Raji (cell line): ENCODE results near the gene RIPPLY3.

ENCODE experiments used
- POLR2A ChIP-seq: IDR thresholded peaks from 2 replicates; pipeline ENCODE4 v1.6.1; 2011; ENCODE audit warnings: low read depth, low read length, control low read depth; ENCODE audit not compliant: insufficient read depth

RIPPLY3 gene

DNA sequence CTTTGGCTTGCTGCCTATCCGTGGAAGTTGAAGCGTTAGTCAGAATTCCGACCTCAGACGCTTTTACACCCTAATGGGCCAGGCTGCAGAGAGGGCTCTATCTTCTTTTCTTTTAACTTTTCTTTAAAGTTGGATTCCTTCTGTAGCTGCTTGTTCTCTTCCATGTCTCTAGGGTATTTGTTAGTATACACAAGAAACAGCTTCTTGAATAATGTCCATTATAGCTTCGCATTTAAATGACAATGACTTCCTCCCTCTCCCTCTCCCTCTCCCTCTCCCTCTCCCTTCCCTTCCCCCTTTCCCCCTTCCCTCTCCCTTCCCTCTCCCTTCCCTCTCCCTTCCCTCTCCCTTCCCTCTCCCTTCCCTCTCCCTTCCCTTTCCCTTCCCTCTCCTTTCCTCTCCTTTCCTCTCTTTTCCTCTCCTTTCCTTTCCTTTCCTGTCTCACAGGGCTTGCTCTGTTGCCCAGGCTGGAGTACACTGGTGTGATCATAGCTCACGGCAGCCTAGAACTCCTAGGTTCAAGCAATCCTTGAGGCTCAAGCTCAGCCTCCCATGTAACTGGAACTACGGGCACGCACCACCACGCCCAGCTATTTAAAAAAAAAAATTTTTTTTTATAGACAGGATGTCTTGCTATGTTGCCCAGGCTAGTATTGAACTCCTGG, 33.0 kb downstream of the RIPPLY3 start:
- no peak for TF ChIP-seq POLR2A

DNA sequence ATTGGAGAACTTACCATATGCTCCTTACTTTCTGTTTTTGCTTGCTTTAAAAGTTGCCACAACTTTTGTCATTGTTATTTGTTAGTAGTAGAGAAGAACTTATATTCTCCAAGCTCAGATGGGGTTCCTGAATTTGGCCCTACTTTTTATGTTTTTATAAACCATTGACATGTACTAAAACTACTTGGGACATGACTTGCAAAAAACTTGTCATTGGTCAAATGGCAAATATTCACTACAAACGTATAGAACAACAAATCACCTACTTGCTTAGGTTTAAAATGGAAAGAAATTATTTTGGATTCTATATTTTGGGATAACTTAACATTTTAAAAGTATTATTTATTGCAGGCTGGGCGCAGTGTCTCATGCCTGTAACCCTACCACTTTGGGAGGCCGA, 33.7 kb downstream of the RIPPLY3 start:
- TF ChIP-seq POLR2A, result no peak

DNA sequence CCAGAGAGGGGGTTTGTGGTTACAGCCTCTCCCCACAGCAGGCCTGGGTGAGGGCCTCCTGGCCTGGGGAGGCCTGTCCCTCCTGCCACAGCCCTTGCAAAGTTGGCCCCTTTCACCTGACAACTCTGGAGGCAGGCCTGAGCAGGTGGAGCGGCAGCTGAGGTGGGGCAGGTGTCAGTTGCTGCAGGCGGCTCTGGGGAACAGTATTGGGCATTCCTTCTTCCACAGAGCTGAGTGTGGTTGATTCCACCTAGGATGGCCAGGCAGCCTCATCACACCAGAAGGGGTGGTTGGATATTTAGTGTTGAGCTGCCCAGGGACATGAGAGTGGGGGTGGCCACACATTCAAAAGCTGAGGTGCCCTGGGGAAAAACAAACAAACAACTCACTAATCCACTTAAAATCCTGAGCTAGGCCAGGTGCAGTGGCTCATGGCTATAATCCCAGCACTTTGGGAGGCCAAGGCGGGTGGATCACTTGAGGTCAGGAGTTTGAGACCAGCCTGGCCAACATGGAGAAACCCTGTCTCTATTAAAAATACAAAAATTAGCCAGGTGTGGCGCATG, 35.3 kb downstream of the RIPPLY3 start:
- TF ChIP-seq POLR2A, result no peak

DNA sequence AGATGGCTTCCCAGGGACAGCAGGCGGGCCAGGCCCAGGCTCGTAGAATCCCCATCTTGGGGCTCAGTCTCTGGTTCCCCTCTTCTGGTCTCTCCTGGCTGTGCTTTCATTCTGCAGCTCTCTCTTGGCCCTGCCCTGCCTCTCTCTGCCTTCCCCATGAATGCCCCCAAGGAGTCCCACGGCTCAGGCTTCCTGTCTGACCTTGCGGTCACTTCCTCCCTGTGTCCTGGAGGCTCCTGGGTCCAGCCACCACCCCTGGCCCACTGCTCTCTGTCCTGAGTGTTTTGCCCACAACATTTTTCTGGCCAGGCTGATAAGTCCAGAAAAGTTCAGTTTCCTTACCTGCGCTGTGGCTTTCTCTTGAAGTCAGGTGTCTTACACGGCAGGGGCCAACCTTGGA, 37.3 kb downstream of the RIPPLY3 start:
- no peak for TF ChIP-seq POLR2A

DNA sequence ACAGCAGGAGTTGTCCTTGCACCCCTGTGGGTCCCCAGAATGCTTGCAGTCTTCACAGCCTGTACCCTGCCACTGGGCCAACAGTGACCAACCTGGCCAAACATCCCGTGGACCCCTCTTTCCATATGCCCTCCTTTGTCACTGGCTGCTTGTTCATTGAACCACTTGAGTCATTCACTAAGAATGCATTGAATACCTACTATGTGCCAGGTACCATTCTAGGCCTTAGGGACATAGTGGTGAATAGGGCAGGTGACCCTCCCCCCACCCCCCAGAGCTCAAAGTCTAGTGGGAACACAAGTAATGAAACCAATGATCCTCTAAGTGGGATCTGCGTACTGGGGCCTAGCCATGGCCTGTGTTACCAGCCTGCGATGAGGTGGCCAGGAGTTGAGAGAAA, 38.1 kb downstream of the RIPPLY3 start:
- no peak for TF ChIP-seq POLR2A

DNA sequence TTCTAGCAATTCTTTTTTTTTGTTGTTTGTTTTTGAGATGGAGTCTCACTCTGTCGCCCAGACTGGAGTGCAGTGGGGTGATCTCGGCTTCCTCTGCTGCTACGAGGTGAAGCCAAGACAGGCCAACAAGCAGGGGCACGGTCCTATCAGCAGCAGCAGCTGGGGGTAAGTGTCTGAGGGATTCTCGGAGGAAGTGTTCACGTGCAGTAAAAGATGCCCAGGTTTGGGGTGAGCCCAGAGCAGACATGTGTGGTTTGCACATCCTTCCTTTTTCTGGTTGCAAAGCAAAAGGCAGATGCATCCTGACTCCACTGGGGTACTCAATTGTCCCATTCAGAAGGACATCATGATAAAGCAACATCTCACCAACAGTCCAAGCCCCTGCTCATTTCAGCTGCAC, 38.6 kb downstream of the RIPPLY3 start:
- no peak for TF ChIP-seq POLR2A

DNA sequence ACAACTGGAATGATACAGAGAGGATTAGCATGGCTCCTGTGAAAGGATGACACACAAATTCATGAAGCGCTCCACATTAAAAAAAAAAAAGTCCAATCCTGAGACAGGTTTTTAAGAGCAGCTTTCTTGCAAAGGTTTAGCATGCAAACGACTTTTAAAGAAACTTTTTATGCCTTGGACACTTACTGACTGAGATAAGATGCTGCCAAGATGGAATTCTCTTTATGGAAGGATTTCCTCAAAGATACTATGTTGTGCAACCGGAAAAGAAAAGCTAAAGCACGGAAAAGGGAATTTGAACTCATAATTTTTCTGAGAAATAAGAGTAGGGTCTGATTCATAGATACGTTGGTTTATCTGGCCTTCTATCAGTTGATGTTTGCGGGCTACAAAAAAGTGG, 39.1 kb downstream of the RIPPLY3 start:
- no peak for TF ChIP-seq POLR2A

DNA sequence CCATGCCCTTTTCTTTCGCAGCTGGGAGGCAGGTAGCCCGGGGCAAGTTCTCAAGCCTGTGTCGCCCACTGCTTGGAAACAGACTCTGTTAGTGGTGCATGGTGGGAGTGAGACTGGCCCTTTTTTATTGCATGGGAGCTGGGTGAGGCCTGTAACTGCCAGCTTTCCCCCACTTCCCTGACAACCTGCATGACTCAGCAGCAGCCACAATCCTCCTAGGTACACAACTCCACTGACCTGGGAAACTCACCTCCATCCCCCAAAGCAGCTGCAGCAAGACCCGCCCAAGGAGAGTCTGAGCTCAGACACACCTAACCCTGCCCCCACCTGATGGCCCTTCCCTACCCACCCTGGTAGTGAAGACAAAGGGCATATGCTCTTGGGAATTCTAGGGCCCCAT, 40.6 kb downstream of the RIPPLY3 start:
- no peak for TF ChIP-seq POLR2A

DNA sequence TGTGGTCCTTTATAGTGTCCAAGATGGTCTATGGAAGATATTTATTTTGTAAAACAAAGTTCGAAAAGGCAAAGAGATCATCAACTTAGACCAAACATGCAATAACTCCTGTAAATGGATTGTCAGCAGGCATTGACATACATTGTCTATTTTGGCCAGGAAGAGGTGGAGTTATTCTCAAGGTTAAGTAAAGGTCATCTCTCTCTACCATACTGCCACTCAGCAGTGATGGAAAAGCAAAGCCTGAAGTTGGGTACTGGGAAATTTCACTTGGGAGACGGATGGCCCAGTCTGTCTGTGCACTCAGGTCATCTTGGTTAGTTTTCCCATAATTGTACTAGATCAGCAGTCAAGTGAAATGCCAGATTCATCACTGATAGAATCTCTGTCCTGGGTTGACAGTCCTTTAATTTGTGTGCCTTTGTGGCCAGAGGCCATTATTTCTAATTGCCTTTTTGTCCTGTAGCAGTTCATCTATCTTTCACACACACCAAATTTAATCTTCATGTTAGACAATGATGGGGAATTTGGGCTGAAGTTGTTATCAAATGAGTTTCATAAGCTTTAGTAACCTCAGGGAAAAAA, 48.9 kb downstream of the RIPPLY3 start:
- no peak for TF ChIP-seq POLR2A

DNA sequence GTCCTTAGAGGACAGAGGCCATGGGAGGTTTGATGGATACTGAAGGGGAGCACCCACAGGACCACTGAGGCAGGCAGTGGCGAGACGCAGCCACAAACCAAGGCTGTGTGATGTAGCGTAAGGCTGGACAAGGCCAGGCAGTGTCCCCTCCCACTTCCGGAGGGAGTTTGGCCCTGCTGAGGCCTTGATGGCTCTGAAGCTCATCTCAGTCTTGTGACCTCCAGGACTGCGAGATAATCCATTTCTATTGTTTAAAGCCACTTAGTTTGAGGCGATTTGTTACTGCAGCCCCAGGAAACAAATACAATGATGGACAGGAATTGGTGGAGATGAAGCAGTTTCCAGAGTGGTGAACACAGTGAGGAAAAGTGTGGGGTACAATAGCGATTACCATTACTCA, 51.1 kb downstream of the RIPPLY3 start:
- TF ChIP-seq POLR2A, result no peak

DNA sequence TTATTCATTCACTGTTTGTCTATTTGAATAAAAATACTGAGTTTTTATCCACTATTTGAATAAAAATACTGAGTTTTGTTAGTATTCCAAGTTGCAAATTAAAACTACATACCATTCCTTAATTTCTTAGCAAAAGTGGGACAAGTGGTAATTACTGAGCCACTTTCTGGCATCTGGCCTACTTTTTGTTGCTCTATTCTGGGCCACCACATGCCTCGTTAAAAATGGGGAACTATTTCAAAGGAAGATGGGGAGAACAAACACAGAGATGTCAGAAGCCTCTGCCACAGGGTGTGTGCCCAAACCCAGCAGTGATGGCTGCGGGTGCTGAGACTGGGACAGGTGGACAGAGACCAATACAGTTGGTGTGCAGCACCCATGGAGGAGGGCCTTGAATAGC, 51.8 kb downstream of the RIPPLY3 start:
- TF ChIP-seq POLR2A, result no peak

DNA sequence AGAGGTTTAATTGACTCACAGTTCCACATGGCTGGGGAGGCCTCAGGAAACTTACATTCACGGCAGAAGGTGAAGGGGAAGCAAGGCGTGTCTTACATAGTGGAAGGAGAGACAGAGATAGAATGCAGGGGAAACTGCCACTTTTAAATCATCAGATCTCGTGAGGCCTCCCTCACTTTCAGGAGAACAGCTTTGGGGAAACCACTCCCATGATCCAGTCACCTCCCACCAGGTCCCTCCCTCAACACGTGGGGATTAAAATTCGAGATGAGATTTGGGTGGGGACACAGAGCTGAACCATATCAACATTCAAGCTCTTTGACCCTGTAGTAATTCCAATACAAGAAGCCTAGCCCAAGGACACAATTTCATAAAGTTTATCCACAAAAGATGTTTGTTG, 52.7 kb downstream of the RIPPLY3 start:
- no peak for TF ChIP-seq POLR2A

DNA sequence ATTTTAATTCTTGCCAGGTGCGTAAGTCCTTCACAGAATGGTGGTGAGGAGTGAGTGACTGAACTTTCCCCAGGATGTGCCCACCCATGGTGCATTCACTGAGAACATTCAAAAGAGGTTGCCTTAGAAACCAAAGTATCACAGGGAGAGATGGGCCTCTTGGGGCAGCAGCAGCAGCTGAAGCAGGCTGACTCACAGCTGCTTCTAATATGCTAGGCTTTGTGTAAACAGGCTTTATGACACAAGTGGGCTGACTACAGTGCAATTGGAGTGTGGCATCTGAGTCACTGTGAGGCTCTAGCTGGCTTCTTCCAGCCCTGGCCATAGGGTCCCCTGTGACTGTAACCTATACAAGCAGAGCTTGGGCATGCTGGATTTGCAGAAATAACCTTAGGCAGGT, 53.8 kb downstream of the RIPPLY3 start:
- TF ChIP-seq POLR2A, result no peak

DNA sequence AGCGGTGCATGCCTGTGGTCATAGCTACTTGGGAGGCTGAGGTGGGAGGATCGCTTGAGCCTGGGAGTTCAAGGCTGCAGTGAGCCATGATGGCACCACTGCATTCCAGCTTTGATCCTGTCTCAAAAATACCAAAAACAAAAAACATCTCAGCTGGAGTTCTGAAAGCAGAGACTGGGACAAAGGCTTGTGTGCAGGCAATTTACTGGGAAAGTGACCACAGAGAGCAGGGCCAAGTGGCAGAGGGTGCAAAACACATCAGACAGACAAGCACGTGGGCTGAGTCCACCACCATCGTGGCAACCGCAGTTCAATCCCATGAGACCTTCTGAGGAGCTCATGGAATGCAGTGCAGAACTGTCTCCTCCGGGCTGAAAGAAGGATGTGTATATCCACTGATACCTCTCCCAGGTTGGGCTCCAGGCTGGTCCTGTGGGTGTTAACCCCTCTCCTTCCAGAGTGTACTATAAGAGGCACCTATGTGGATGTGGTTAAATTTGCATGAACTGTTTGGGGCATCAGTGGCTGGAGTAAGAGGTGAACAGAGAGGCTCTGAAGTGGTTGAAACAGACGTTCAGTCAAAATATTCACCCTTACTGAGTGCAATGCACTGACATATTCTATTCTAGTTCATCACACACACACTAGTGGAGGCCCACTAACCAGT, 55.6 kb downstream of the RIPPLY3 start:
- no peak for TF ChIP-seq POLR2A

DNA sequence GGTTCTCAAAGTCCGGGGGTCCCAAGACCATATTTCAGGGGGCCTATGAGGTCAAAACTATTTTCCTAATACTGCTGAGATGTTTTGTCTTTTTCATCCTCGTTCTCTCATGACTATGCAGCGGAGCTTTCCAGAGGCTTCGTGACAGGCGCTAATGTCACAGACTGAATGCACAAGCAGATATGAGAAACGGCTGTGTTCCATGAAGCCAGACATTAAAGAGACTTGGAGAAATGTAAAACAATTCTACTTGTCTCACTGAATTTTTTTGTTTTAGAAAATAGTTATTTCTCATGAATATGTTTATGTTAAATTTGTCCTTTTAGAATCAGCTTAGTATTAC, 56.1 kb downstream of the RIPPLY3 start:
- TF ChIP-seq POLR2A, result no peak

DNA sequence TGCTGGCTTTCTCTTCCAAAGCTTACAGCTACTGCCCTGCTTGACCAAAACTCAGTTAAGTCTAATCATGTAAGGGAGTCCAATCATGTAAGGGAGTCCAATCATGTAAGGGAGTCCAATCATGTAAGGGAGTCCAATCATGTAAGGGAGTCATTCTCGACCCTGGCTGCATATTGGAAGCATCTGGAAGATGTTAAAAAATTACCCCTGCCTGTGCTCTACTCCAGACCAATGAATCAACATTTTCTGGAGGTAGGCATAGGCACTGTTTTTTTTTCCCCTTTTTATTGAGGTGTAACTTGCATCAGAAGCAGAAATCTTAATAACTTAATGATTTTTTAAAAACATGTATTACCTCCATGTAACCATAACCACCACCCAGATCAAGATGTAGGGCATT, 56.9 kb downstream of the RIPPLY3 start:
- no peak for TF ChIP-seq POLR2A
